H9 (cell line): Measurements from ENCODE around the gene CDCP1. TPM values are rescaled to one million over a fixed set of nuclear protein-coding genes. Genes with fewer than 3 reads are reported as not detected.

Experiments used
- DNase-seq: peaks from one replicate; pipeline ENCODE4 v3.0.0-alpha.2; 2017
- H2AFZ ChIP-seq: one replicate; pipeline ENCODE4 v1.6.1; 2013; ENCODE audit warnings: mild to moderate bottlenecking, low read length, control low read depth, moderate library complexity
- H2AK5ac ChIP-seq: 2 replicates; pipeline ENCODE4 v1.6.1; 2013; ENCODE audit warnings: low read length, control low read depth, mixed read lengths; ENCODE audit not compliant: insufficient read length
- H2BK120ac ChIP-seq: one replicate; pipeline ENCODE4 v1.6.1; 2013; ENCODE audit warnings: low read depth, mild to moderate bottlenecking, low read length, control low read depth, inconsistent platforms; ENCODE audit not compliant: poor library complexity, severe bottlenecking
- H2BK12ac ChIP-seq: 2 replicates; pipeline ENCODE4 v1.6.1; 2013; ENCODE audit warnings: low read length, control low read depth, mixed read lengths, low read depth; ENCODE audit not compliant: insufficient read length
- H2BK15ac ChIP-seq: 2 replicates; pipeline ENCODE4 v1.6.1; 2013; ENCODE audit warnings: low read depth, low read length, control low read depth
- H2BK20ac ChIP-seq: one replicate; pipeline ENCODE4 v1.6.1; 2013; ENCODE audit warnings: low read depth, mild to moderate bottlenecking, low read length, control low read depth, inconsistent platforms; ENCODE audit not compliant: poor library complexity, severe bottlenecking
- H2BK5ac ChIP-seq: 2 replicates; pipeline ENCODE4 v1.6.1; 2013; ENCODE audit warnings: low read length, control low read depth, mixed read lengths; ENCODE audit not compliant: insufficient read length
- H3K14ac ChIP-seq: 2 replicates; pipeline ENCODE4 v1.6.1; 2013; ENCODE audit warnings: low read length, control low read depth; ENCODE audit not compliant: insufficient read depth
- H3K18ac ChIP-seq: 2 replicates; pipeline ENCODE4 v1.6.1; 2013; ENCODE audit warnings: low read depth, mild to moderate bottlenecking, mixed read lengths, low read length, control low read depth; ENCODE audit not compliant: insufficient read length
- H3K23ac ChIP-seq: 2 replicates; pipeline ENCODE4 v1.6.1; 2013; ENCODE audit warnings: low read length, control low read depth, mixed read lengths, low read depth; ENCODE audit not compliant: insufficient read length
- H3K23me2 ChIP-seq: 2 replicates; pipeline ENCODE4 v1.6.1; 2013; ENCODE audit warnings: low read depth, mild to moderate bottlenecking, mixed read lengths, low read length, control low read depth; ENCODE audit not compliant: insufficient read length, poor library complexity, severe bottlenecking
- H3K27ac ChIP-seq: 2 replicates; pipeline ENCODE4 v1.5.1; 2013; ENCODE audit warnings: low read length, control low read depth, mixed read lengths, low read depth; ENCODE audit not compliant: insufficient read length
- H3K27me3 ChIP-seq: 2 replicates; pipeline ENCODE4 v1.6.1; 2013; ENCODE audit warnings: low read length, control low read depth, inconsistent platforms; ENCODE audit not compliant: insufficient read depth
- H3K4ac ChIP-seq: 2 replicates; pipeline ENCODE4 v1.6.1; 2013; ENCODE audit warnings: low read depth, mild to moderate bottlenecking, control low read depth, inconsistent platforms, low read length, moderate library complexity
- H3K4me1 ChIP-seq: 2 replicates; pipeline ENCODE4 v1.6.1; 2013; ENCODE audit warnings: low read length, control low read depth, inconsistent platforms; ENCODE audit not compliant: insufficient read depth
- H3K4me2 ChIP-seq: 2 replicates; pipeline ENCODE4 v1.6.1; 2013; ENCODE audit warnings: low read length, control low read depth, mixed read lengths; ENCODE audit not compliant: insufficient read length, insufficient read depth
- H3K56ac ChIP-seq: 2 replicates; pipeline ENCODE4 v1.6.1; 2013; ENCODE audit warnings: low read depth, mild to moderate bottlenecking, mixed read lengths, low read length, control low read depth; ENCODE audit not compliant: insufficient read length
- H3K79me1 ChIP-seq: 2 replicates; pipeline ENCODE4 v1.6.1; 2013; ENCODE audit warnings: low read depth, mild to moderate bottlenecking, moderate library complexity, low read length, control low read depth, inconsistent platforms; ENCODE audit not compliant: insufficient read depth, poor library complexity, severe bottlenecking
- H3K79me2 ChIP-seq: 2 replicates; pipeline ENCODE4 v1.6.1; 2013; ENCODE audit warnings: low read length, control low read depth, inconsistent platforms; ENCODE audit not compliant: insufficient read depth
- H3K9ac ChIP-seq: 2 replicates; pipeline ENCODE4 v1.6.1; 2013; ENCODE audit warnings: low read length, control low read depth, mixed read lengths; ENCODE audit not compliant: insufficient read length; ENCODE audit errors: extremely low read depth
- H3K9me3 ChIP-seq: one replicate; pipeline ENCODE4 v1.6.1; 2013; ENCODE audit warnings: low read depth, low read length, inconsistent platforms; ENCODE audit not compliant: control insufficient read depth
- H3T11ph ChIP-seq: one replicate; pipeline ENCODE4 v1.6.1; 2013; ENCODE audit warnings: mild to moderate bottlenecking, low read length, control low read depth, inconsistent platforms
- H4K20me1 ChIP-seq: one replicate; pipeline ENCODE4 v1.6.1; 2013; ENCODE audit not compliant: control insufficient read depth, insufficient read length, insufficient read depth
- H4K5ac ChIP-seq: 2 replicates; pipeline ENCODE4 v1.6.1; 2013; ENCODE audit warnings: low read depth, mild to moderate bottlenecking, mixed read lengths, low read length, control low read depth; ENCODE audit not compliant: insufficient read length
- H4K8ac ChIP-seq: replicated peaks from 2 replicates; pipeline ENCODE4 v1.6.1; 2013; ENCODE audit warnings: low read length, control low read depth, mixed read lengths, low read depth; ENCODE audit not compliant: insufficient read length
- H4K91ac ChIP-seq: 2 replicates; pipeline ENCODE4 v1.6.1; 2013; ENCODE audit warnings: low read depth, mild to moderate bottlenecking, moderate library complexity, mixed read lengths, low read length, control low read depth; ENCODE audit not compliant: insufficient read length
- H3K27ac Mint-ChIP-seq, 3 experiments: 2 replicates in 2 of 3; 3 replicates in 1 of 3; pipeline ENCODE4 v1.8.0; 2020 to 2021; ENCODE audit warnings: mixed read lengths in 3 of 3, mild to moderate bottlenecking in 1 of 3, moderate library complexity in 1 of 3
- H3K27me3 Mint-ChIP-seq: 2 replicates; pipeline ENCODE4 v1.8.0; 2021; ENCODE audit warnings: low read depth, mild to moderate bottlenecking, moderate library complexity, mixed read lengths
- H3K36me3 Mint-ChIP-seq, 3 experiments: 2 replicates in 2 of 3; 3 replicates in 1 of 3; pipeline ENCODE4 v1.8.0; 2020 to 2021; ENCODE audit warnings: low read depth in 3 of 3, mixed read lengths in 3 of 3; ENCODE audit not compliant: insufficient read depth in 1 of 3
- H3K4me1 Mint-ChIP-seq, 2 experiments: 2 replicates each; pipeline ENCODE4 v1.8.0; 2020; ENCODE audit warnings: mixed read lengths in 2 of 2
- H3K4me3 Mint-ChIP-seq, 2 experiments: 2 replicates in 1 of 2; 3 replicates in 1 of 2; pipeline ENCODE4 v1.8.0; 2020 to 2021; ENCODE audit warnings: mild to moderate bottlenecking in 2 of 2, mixed read lengths in 2 of 2, moderate library complexity in 1 of 2
- H3K9me3 Mint-ChIP-seq, 2 experiments: 2 replicates in 1 of 2; 3 replicates in 1 of 2; pipeline ENCODE4 v1.8.0; 2020; ENCODE audit warnings: mild to moderate bottlenecking in 2 of 2, mixed read lengths in 2 of 2, moderate library complexity in 1 of 2
- CTCF ChIP-seq: fragments of 200-600 bp; sonication (generic); conservative IDR thresholded peaks from 3 replicates; pipeline ENCODE4 v1.8.0; 2021; ENCODE audit warnings: antibody characterized with exemption, mild to moderate bottlenecking
- WGBS: extraction: QIAGEN DNeasy Blood & Tissue Kit; methylation state at CpG from one replicate; pipeline ENCODE4 v1.1.7; 2013; ENCODE audit warnings: missing lambda C conversion rate, low lambda C conversion rate, mixed read lengths; ENCODE audit not compliant: insufficient read length; ENCODE audit errors: extremely low coverage; 5-methylcytosine and 5-hydroxymethylcytosine counted together
- total RNA-seq: library from RNA; stranded (reverse); gene quantifications from 2 replicates; pipeline ENCODE4 v1.2.1, GENCODE V29; 2021

Gene CDCP1
- total RNA-seq, 1 experiment from 2014 or later, result 12.9 TPM

GRCh38 chr3:45118615-45119071, 27.5 kb downstream of the CDCP1 start:
- H3K27ac Mint-ChIP-seq, result no peak overlapping the region
- H3K79me2 ChIP-seq, result no peaks in the 10 kb centered on the region

More at GRCh38 chr3:45118615-45119071, 27.5 kb downstream of the CDCP1 start:
- no peak overlapping the region for H2BK12ac ChIP-seq
- no peaks in the 10 kb centered on the region for H3K27me3 Mint-ChIP-seq
- H2BK5ac ChIP-seq, result no peak overlapping the region
- H3K4ac ChIP-seq, result no peak overlapping the region
- no peaks in the 10 kb centered on the region for H3K4me1 ChIP-seq
- H3K9me3 Mint-ChIP-seq, result no peaks in the 10 kb centered on the region
- no peaks in the 10 kb centered on the region for H3K9me3 ChIP-seq
- H3K4me1 Mint-ChIP-seq, result peaks cover 0 to 3% of the 10 kb centered on the region in 2 experiments; a peak in 1 of 4 replicates
- H4K91ac ChIP-seq, result no peak overlapping the region
- H4K5ac ChIP-seq, result no peak overlapping the region
- no peak overlapping the region for H3K9ac ChIP-seq
- no peak overlapping the region for H3K4me3 Mint-ChIP-seq
- no peak overlapping the region for H3K4me2 ChIP-seq
- no peak overlapping the region for H3K27ac ChIP-seq
- no peak overlapping the region for H2BK120ac ChIP-seq
- H2BK20ac ChIP-seq, result no peak overlapping the region
- no peak overlapping the region for H2BK15ac ChIP-seq
- no peak overlapping the region for H3K14ac ChIP-seq
- H3K36me3 Mint-ChIP-seq, result peaks cover 0 to 3% (median 0%) of the 10 kb centered on the region in 3 experiments; a peak in 2 of 7 replicates
- H3T11ph ChIP-seq, result no peak overlapping the region
- H2AK5ac ChIP-seq, result no peak overlapping the region
- no peak overlapping the region for H4K8ac ChIP-seq
- TF ChIP-seq CTCF, result no peak
- no peaks in the 10 kb centered on the region for H3K79me1 ChIP-seq
- DNase-seq, result no peak
- H3K18ac ChIP-seq, result no peak overlapping the region
- WGBS, result no CpG with 5 or more reads among the region's 2 CpGs
- H3K23me2 ChIP-seq, result no peaks in the 10 kb centered on the region
- H3K27me3 ChIP-seq, result no peaks in the 10 kb centered on the region
- H2AFZ ChIP-seq, result no peak overlapping the region
- H3K56ac ChIP-seq, result no peak overlapping the region
- no peaks in the 10 kb centered on the region for H4K20me1 ChIP-seq
- H3K23ac ChIP-seq, result no peak overlapping the region
